ENCODE data around the gene PRKN.

DNA sequence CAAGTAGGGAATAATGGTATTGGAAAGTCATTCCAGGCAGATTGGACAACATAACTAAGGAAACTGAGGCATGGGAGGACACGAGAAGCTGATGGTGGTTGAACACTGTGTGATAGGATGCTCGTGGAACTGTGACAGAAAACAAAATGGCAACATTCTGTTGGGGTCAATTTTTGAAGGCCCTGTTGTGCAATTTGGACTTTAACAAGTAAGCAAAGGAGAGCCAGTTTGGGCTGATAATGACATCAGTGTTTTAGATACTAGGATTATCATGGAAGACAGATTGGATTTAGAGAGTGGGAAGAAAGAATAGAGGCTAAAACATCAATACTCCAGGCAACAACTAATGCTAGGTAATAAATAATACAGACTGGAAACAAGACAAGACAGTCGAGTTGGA lies 53.1 kb downstream of the PRKN start:
- TF ChIP-seq, protein P1, sequence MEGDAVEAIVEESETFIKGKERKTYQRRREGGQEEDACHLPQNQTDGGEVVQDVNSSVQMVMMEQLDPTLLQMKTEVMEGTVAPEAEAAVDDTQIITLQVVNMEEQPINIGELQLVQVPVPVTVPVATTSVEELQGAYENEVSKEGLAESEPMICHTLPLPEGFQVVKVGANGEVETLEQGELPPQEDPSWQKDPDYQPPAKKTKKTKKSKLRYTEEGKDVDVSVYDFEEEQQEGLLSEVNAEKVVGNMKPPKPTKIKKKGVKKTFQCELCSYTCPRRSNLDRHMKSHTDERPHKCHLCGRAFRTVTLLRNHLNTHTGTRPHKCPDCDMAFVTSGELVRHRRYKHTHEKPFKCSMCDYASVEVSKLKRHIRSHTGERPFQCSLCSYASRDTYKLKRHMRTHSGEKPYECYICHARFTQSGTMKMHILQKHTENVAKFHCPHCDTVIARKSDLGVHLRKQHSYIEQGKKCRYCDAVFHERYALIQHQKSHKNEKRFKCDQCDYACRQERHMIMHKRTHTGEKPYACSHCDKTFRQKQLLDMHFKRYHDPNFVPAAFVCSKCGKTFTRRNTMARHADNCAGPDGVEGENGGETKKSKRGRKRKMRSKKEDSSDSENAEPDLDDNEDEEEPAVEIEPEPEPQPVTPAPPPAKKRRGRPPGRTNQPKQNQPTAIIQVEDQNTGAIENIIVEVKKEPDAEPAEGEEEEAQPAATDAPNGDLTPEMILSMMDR (IDR thresholded peaks at IDR 0.05), result no peak
- TF ChIP-seq POLR2A (IDR thresholded peaks at IDR 0.05), result no peak
